Smooth muscle cell (in vitro differentiated cells): ENCODE data around the gene HNRNPH2. TPM values are rescaled to one million over a fixed set of nuclear protein-coding genes. Genes with fewer than 3 reads are reported as not detected.

Source experiments
- DNase-seq: peaks from one replicate; lab custom pipeline; 2025; ENCODE audit not compliant: unreplicated experiment; lab: John Stamatoyannopoulos, UW
- H2AFZ ChIP-seq: fragments of 200-600 bp; sonication (generic); 2 replicates; pipeline ENCODE4 v1.6.0; 2016; ENCODE audit warnings: antibody characterized with exemption, low read depth, mild to moderate bottlenecking
- H3F3A ChIP-seq: fragments of 200-600 bp; sonication (generic); 2 replicates; pipeline ENCODE4 v1.6.0; 2017; ENCODE audit warnings: antibody characterized with exemption, low read depth
- H3K27ac ChIP-seq: fragments of 200-600 bp; sonication (generic); 2 replicates; pipeline ENCODE4 v1.5.1; 2016; ENCODE audit warnings: low read depth, mild to moderate bottlenecking
- H3K27me3 ChIP-seq: fragments of 200-600 bp; sonication (generic); 2 replicates; pipeline ENCODE4 v1.6.1; 2016; ENCODE audit warnings: low read depth, mild to moderate bottlenecking
- H3K36me3 ChIP-seq: fragments of 200-600 bp; sonication (generic); 2 replicates; pipeline ENCODE4 v1.5.1; 2016; ENCODE audit warnings: low read depth
- H3K4me1 ChIP-seq: fragments of 200-600 bp; sonication (generic); 2 replicates; pipeline ENCODE4 v1.5.1; 2016; ENCODE audit warnings: low read depth
- H3K4me2 ChIP-seq: fragments of 200-600 bp; sonication (generic); 2 replicates; pipeline ENCODE4 v1.6.0; 2016; ENCODE audit warnings: mild to moderate bottlenecking
- H3K4me3 ChIP-seq: fragments of 200-600 bp; sonication (generic); 2 replicates; pipeline ENCODE4 v1.5.1; 2016; ENCODE audit warnings: mild to moderate bottlenecking
- H3K79me2 ChIP-seq: fragments of 200-600 bp; sonication (generic); 2 replicates; pipeline ENCODE4 v1.6.0; 2016; ENCODE audit warnings: low read depth, mild to moderate bottlenecking
- H3K9ac ChIP-seq: fragments of 200-600 bp; sonication (generic); 2 replicates; pipeline ENCODE4 v1.6.0; 2016; ENCODE audit warnings: low read depth
- H3K9me3 ChIP-seq: fragments of 200-600 bp; sonication (generic); replicated peaks from 2 replicates; pipeline ENCODE4 v1.5.1; 2016; ENCODE audit warnings: low read depth
- H4K20me1 ChIP-seq: fragments of 200-600 bp; sonication (generic); 2 replicates; pipeline ENCODE4 v1.6.0; 2016; ENCODE audit warnings: low read depth
- CTCF ChIP-seq: fragments of 200-600 bp; sonication (generic); IDR thresholded peaks from 2 replicates; pipeline ENCODE4 v1.5.1; 2017; ENCODE audit warnings: borderline replicate concordance, mild to moderate bottlenecking, antibody characterized with exemption; ENCODE audit not compliant: insufficient read depth, poor library complexity, severe bottlenecking
- WGBS: methylation state at CpG from one replicate; pipeline ENCODE4 v1.1.7; 2016; ENCODE audit warnings: low lambda C conversion rate; 5-methylcytosine and 5-hydroxymethylcytosine counted together
- polyA plus RNA-seq: library from polyadenylated mRNA; unstranded; fragments of >200 nt; fragmentation: Nextera tagmentation; extraction: Ambion mirVana; gene quantifications from 2 replicates; pipeline ENCODE4 v1.2.1, GENCODE V29; 2016
- total RNA-seq: library from RNA; depleted of rRNA; stranded (reverse); fragments of >200 nt; gene quantifications from 2 replicates; pipeline ENCODE4 v1.2.3, GENCODE V29; 2014

Gene HNRNPH2
- total and polyA plus RNA-seq, 2 experiments from 2014 or later: 56.4 to 79.9 TPM

- 76% methylated on average over 7 of the region's 7 CpGs for WGBS
- TF ChIP-seq CTCF: no peak
- DNase-seq: peak; percentile 0
Measured at GRCh38 chrX:101416691-101417090, 8.7 kb downstream of the HNRNPH2 start.

GRCh38 chrX:101417190-101417589 lies 9.2 kb downstream of the HNRNPH2 start:
- H3K36me3 ChIP-seq: no peaks in the 10 kb centered on the region
- no peaks in the 10 kb centered on the region for H3F3A ChIP-seq
- peak overlapping the region; percentile 84 for H3K27ac ChIP-seq
- no peaks in the 10 kb centered on the region for H3K27me3 ChIP-seq
- H3K4me3 ChIP-seq: peak overlapping the region; percentile 59
- 37% methylated on average over 4 of the region's 4 CpGs for WGBS
- no peak for DNase-seq
- H4K20me1 ChIP-seq: peaks cover 6% of the 10 kb centered on the region
- H3K79me2 ChIP-seq: no peaks in the 10 kb centered on the region
- H3K4me2 ChIP-seq: peak overlapping the region; percentile 84
- H3K4me1 ChIP-seq: peaks cover 9% of the 10 kb centered on the region
- H3K9ac ChIP-seq: no peak overlapping the region
- H2AFZ ChIP-seq: peak overlapping the region; percentile 28
- H3K9me3 ChIP-seq: peaks cover 3% of the 10 kb centered on the region
- no peak for TF ChIP-seq CTCF

More at GRCh38 chrX:101416691-101417090, 8.7 kb downstream of the HNRNPH2 start:
- peak overlapping the region; percentile 84 for H3K4me2 ChIP-seq
- peaks cover 9% of the 10 kb centered on the region for H3K4me1 ChIP-seq
- no peaks in the 10 kb centered on the region for H3K27me3 ChIP-seq
- peak overlapping the region; percentile 84 for H3K27ac ChIP-seq
- no peaks in the 10 kb centered on the region for H3K36me3 ChIP-seq
- H2AFZ ChIP-seq: peak overlapping the region; percentile 28
- H3K9me3 ChIP-seq: peaks cover 3% of the 10 kb centered on the region
- no peak overlapping the region for H3K9ac ChIP-seq
- H3K79me2 ChIP-seq: peaks cover 5% of the 10 kb centered on the region
- H4K20me1 ChIP-seq: peaks cover 6% of the 10 kb centered on the region
- H3K4me3 ChIP-seq: no peak overlapping the region
- H3F3A ChIP-seq: no peaks in the 10 kb centered on the region

DNA sequence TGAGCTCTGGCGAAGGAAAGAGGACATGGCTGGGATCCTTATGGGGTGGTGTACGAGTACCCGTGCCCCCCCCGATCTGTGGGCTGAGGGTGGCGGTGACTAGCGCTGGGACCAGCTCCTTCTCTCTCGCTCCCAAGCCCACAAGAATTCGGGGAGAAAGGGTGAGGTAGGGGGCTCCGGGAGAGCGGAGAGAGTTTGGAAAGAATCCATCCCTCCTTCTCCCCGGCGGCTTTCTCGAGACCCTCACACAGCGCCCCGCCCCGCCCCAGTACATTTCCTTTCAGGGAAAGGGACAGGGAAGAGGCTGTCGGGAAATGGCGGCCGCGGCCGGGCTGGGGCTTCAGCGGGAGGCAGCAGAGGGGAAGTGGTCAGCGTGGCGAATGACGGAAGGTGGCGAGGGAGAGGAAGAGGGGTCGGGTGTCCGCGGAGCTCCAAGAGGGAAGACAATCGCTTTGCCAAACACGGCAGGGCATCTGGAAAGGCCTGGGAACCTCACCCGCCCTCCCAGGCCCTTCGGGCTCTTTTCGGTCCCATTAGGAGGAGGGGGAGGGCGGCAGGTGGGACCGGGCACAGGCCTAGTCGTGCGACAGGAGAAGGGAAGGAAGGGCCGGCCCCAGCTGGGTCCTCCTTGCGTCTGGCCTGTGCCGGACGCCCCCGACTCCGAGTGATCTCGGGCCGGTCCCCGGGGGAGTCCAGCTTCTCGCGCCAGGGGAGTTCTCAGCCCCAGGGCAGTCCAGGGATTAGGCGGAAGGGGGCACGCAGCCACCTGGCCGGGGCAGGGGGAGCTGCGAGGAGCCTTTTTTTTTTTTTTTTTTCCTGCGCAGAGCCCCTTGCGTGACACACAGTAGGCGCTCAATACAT lies 10.2 kb downstream of the HNRNPH2 start:
- TF ChIP-seq CTCF: no peak
- Histone ChIP-seq H4K20me1 (no peaks in the 10 kb centered on the region), H3K4me3 (peak overlapping the region; percentile 59), H3K79me2 (no peaks in the 10 kb centered on the region), H3K27me3 (no peaks in the 10 kb centered on the region), H3F3A (no peaks in the 10 kb centered on the region), H3K4me2 (peak overlapping the region; percentile 84), H3K9me3 (peaks cover 3% of the 10 kb centered on the region), H3K36me3 (no peaks in the 10 kb centered on the region), H3K9ac (peak overlapping the region; percentile 91), H3K4me1 (peaks cover 9% of the 10 kb centered on the region), H2AFZ (peak overlapping the region; percentile 28), H3K27ac (peak overlapping the region; percentile 84)
- 43% methylated on average over 54 of the region's 56 CpGs for WGBS
- peak; percentile 6 for DNase-seq

DNA sequence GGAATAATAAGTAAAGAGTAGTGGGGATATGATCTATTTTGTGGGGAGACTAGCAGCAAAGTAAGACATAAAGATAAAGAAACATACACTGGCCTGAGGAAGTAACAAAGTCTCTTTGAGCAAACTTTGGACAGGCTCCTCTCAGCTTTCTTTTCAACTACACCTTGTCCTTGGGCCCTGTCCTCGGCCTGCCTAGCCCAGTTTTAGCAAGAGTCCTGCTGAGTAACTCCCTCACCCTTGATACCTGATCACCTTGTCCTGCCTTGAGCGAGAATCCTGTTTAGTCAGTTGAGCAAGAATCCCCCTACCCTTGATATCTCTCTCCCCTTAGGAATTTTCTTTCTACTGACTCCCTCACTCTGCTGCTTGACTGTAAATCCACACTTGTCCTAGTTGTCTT lies 11.5 kb downstream of the HNRNPH2 start:
- no peaks in the 10 kb centered on the region for H3K9me3 ChIP-seq
- H4K20me1 ChIP-seq: no peaks in the 10 kb centered on the region
- DNase-seq: no peak
- WGBS: 45% methylated on average over 2 of the region's 2 CpGs
- no peak for TF ChIP-seq CTCF
- H3K27ac ChIP-seq: peak overlapping the region; percentile 84
- H3K4me1 ChIP-seq: peaks cover 9% of the 10 kb centered on the region
- peak overlapping the region; percentile 59 for H3K4me3 ChIP-seq
- no peaks in the 10 kb centered on the region for H3K27me3 ChIP-seq
- no peaks in the 10 kb centered on the region for H3K79me2 ChIP-seq
- no peak overlapping the region for H2AFZ ChIP-seq
- no peaks in the 10 kb centered on the region for H3F3A ChIP-seq
- no peaks in the 10 kb centered on the region for H3K36me3 ChIP-seq
- peak overlapping the region; percentile 84 for H3K4me2 ChIP-seq
- H3K9ac ChIP-seq: no peak overlapping the region
